Ishikawa (cell line): ENCODE results near the gene RSKR.
A peak's percentile ranks its signal among the peaks of the same experiment; 100 is the strongest.

Source experiments
- CEBPB ChIP-seq: IDR thresholded peaks from 2 replicates; pipeline ENCODE4 v1.6.1; 2012
- CREB1 ChIP-seq: IDR thresholded peaks from 2 replicates; pipeline ENCODE4 v1.6.1; 2012; ENCODE audit warnings: low read depth
- EGR1 ChIP-seq: IDR thresholded peaks from 2 replicates; pipeline ENCODE4 v1.6.1; 2012
- FOXM1 ChIP-seq: IDR thresholded peaks from 2 replicates; pipeline ENCODE4 v1.6.1; 2012; ENCODE audit warnings: low read depth, borderline replicate concordance
- MAX ChIP-seq: IDR thresholded peaks from 2 replicates; pipeline ENCODE4 v1.6.1; 2012
- NFIC ChIP-seq: IDR thresholded peaks from 2 replicates; pipeline ENCODE4 v1.6.1; 2012
- RAD21 ChIP-seq: IDR thresholded peaks from 2 replicates; pipeline ENCODE4 v1.6.1; 2012; ENCODE audit warnings: low read depth
- REST ChIP-seq: IDR thresholded peaks from 2 replicates; pipeline ENCODE4 v1.6.1; 2012; ENCODE audit warnings: low read depth, mild to moderate bottlenecking
- TAF1 ChIP-seq: IDR thresholded peaks from 2 replicates; pipeline ENCODE4 v1.6.1; 2012; ENCODE audit warnings: low read depth, mild to moderate bottlenecking
- TCF12 ChIP-seq: IDR thresholded peaks from 2 replicates; pipeline ENCODE4 v1.6.1; 2012; ENCODE audit warnings: low read depth
- TEAD4 ChIP-seq: IDR thresholded peaks from 2 replicates; pipeline ENCODE4 v1.6.1; 2012
- USF1 ChIP-seq: IDR thresholded peaks from 2 replicates; pipeline ENCODE4 v1.6.1; 2012
- YY1 ChIP-seq: IDR thresholded peaks from 2 replicates; pipeline ENCODE4 v1.6.1; 2012; ENCODE audit warnings: low read depth
- ZBTB7A ChIP-seq: IDR thresholded peaks from 2 replicates; pipeline ENCODE4 v1.6.1; 2012; ENCODE audit warnings: low read depth

RSKR gene

GRCh38 chr17:28612936-28613872 lies 781 bp downstream of the RSKR start:
- TF ChIP-seq TCF12, result no peak
- no peak for TF ChIP-seq TEAD4
- TF ChIP-seq ZBTB7A, result no peak
- peak; percentile 32 for TF ChIP-seq RAD21
- TF ChIP-seq USF1, result no peak
- no peak for TF ChIP-seq MAX

GRCh38 chr17:28612531-28612930 lies 1.5 kb downstream of the RSKR start:
- no peak for TF ChIP-seq TAF1
- no peak for TF ChIP-seq RAD21
- no peak for TF ChIP-seq CEBPB
- TF ChIP-seq EGR1, result no peak
- no peak for TF ChIP-seq ZBTB7A
- TF ChIP-seq CREB1, result no peak
- no peak for TF ChIP-seq REST
- TF ChIP-seq TCF12, result no peak
- no peak for TF ChIP-seq YY1

- TF ChIP-seq TEAD4 (no peak), TCF12 (no peak), EGR1 (no peak), NFIC (no peak), MAX (no peak), RAD21 (no peak), YY1 (no peak), REST (no peak), CEBPB (no peak)
These were observed 3.6 kb downstream of the RSKR start for GRCh38 chr17:28610376-28610775.

- TF ChIP-seq FOXM1 (no peak), USF1 (no peak), YY1 (no peak), MAX (no peak), EGR1 (no peak), CEBPB (no peak), CREB1 (no peak), REST (no peak), TEAD4 (no peak)
These were observed 14.4 kb downstream of the RSKR start for GRCh38 chr17:28599311-28600184.
